ENCODE measurements around the gene WWP2.

WWP2 gene

DNA sequence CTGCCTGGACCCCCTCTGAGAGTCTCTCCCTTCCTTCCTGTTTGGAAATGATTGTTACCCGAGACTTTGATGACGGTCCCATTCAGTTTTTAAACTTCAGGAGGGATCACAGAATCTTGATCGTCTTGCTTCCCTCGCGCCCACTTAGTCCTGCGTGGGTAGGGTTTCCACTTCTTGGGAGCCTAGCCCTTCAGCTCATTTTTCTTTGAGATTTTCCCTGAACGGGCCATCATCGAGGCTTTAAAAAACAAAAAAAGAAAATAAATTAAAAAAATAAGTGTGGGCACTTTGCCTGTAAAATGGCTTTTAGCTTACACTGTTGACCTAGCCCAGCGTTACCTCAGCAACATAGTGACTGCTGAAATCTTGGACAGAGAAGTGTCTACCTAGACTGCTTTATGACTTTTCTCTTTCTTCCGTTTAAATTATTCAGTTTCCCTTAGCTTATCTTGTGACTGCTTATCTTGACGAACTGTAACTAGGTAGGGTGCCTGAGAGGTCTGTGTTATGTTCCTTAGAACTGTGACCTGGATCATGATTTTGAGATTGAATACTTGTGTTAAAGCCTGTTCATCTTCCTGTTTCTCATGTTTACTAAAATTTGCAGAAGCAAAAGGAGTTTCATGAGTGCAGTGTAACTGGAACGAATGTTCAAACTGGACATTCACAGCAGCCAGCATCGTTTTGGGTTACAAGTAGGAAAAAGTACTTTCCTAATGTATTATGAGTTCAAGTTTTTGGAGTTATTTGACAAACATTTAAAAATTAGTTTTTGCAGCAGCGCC, 874 bp downstream of the WWP2 start:
- Histone ChIP-seq H3K9ac (ENCODE audit: low read depth, low read length, poor library complexity, severe bottlenecking) (peak overlapping the region; percentile 81), H4K20me1 (ENCODE audit: insufficient read depth, low read length, poor library complexity, severe bottlenecking) (no peaks in the 10 kb centered on the region), H3K79me2 (ENCODE audit: insufficient read depth, low read length) (peaks cover 20% of the 10 kb centered on the region; the same call in 1 of the 2 replicates), H3K9me3 (ENCODE audit: insufficient read depth, low read depth, low read length) (no peaks in the 10 kb centered on the region), H3K36me3 (ENCODE audit: insufficient read depth, low read length) (no peaks in the 10 kb centered on the region), H3K4me3 (ENCODE audit: low read length, poor library complexity, severe bottlenecking) (peak overlapping the region; percentile 97), H3K27me3 (ENCODE audit: insufficient read depth, low read length, poor library complexity, severe bottlenecking) (no peaks in the 10 kb centered on the region), H3K4me2 (ENCODE audit: low read depth, low read length, poor library complexity, severe bottlenecking) (peak overlapping the region; percentile 69), H2AFZ (ENCODE audit: low read length) (peak overlapping the region; percentile 93), H3F3A (ENCODE audit: low read depth) (peaks cover 3% of the 10 kb centered on the region), H3K4me1 (ENCODE audit: insufficient read depth, low read length, poor library complexity, severe bottlenecking) (peaks cover 18% of the 10 kb centered on the region), H3K9me2 (replicated peaks; ENCODE audit: low read depth, low read length) (no peaks in the 10 kb centered on the region)
- TF ChIP-seq EZH2phosphoT487 (IDR thresholded peaks at IDR 0.05; ENCODE audit: borderline replicate concordance) = no peak
- TF ChIP-seq, protein P1, sequence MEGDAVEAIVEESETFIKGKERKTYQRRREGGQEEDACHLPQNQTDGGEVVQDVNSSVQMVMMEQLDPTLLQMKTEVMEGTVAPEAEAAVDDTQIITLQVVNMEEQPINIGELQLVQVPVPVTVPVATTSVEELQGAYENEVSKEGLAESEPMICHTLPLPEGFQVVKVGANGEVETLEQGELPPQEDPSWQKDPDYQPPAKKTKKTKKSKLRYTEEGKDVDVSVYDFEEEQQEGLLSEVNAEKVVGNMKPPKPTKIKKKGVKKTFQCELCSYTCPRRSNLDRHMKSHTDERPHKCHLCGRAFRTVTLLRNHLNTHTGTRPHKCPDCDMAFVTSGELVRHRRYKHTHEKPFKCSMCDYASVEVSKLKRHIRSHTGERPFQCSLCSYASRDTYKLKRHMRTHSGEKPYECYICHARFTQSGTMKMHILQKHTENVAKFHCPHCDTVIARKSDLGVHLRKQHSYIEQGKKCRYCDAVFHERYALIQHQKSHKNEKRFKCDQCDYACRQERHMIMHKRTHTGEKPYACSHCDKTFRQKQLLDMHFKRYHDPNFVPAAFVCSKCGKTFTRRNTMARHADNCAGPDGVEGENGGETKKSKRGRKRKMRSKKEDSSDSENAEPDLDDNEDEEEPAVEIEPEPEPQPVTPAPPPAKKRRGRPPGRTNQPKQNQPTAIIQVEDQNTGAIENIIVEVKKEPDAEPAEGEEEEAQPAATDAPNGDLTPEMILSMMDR (conservative IDR thresholded peaks at IDR 0.05; ENCODE audit: low read length) = no peak

DNA sequence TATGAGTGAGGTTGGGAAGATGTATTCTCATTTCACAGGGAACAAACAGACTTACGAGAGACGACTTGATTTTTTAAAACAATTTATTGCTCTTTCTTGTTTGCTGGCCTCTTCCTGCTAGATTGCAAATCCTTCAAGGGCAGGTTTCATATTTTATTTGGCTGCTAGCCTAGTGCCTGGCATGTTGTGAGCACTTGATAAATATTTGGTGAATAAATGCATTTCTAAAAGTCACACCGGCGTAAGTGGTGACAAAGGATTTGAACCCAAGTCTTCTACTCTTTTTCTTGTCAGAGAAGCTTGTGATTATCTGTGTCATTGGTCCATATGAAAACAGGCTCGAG, 1.4 kb downstream of the WWP2 start:
- Histone ChIP-seq H3K9me2 (replicated peaks; ENCODE audit: low read depth, low read length) (no peaks in the 10 kb centered on the region), H2AFZ (ENCODE audit: low read length) (no peak overlapping the region), H3F3A (ENCODE audit: low read depth) (peaks cover 3% of the 10 kb centered on the region), H3K4me2 (ENCODE audit: low read depth, low read length, poor library complexity, severe bottlenecking) (peak overlapping the region; percentile 69), H3K9ac (ENCODE audit: low read depth, low read length, poor library complexity, severe bottlenecking) (peak overlapping the region; percentile 81), H3K36me3 (ENCODE audit: insufficient read depth, low read length) (no peaks in the 10 kb centered on the region), H3K27me3 (ENCODE audit: insufficient read depth, low read length, poor library complexity, severe bottlenecking) (no peaks in the 10 kb centered on the region), H4K20me1 (ENCODE audit: insufficient read depth, low read length, poor library complexity, severe bottlenecking) (no peaks in the 10 kb centered on the region), H3K79me2 (ENCODE audit: insufficient read depth, low read length) (peaks cover 20% of the 10 kb centered on the region; the same call in 1 of the 2 replicates), H3K9me3 (ENCODE audit: insufficient read depth, low read depth, low read length) (no peaks in the 10 kb centered on the region), H3K4me3 (ENCODE audit: low read length, poor library complexity, severe bottlenecking) (peak overlapping the region; percentile 97), H3K4me1 (ENCODE audit: insufficient read depth, low read length, poor library complexity, severe bottlenecking) (peaks cover 18% of the 10 kb centered on the region)
- TF ChIP-seq, protein P1 (conservative IDR thresholded peaks at IDR 0.05; ENCODE audit: low read length) = no peak

DNA sequence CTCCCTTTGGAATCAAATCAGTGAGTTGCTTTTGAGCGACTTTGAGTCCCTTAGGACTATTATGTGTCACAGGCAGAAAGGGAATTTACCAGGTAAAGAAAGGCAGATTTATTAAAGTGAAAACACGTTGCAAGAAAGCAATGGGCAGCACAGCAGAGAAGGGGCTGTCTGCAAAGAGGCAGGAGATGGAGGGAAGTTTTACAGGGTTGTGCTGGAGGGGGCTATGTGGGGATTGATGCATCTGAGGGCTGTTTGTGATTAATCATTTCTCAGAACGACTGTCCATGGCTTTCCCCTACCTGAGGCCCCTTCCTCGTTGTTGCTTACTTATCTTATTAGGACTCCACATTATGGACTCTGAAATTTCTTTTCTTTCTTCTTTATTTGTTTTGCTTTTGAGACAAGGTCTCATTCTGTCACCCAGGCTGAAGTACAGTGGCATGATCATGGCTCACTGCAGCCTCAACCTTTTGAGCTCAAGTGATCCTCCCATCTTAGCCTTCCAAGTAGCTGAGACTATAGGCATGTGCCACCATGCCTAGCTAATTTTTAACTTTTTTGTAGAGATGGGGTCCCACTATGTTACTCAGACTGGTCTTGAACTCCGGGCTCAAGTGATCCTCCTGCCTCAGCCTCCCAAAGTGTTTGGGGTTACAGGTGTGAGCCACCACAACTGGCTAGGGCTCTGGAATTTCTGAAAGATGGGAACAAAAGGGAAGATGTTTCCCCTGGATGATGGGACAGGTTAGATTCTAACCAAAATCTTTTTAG, 5.5 kb downstream of the WWP2 start:
- H3K4me3 ChIP-seq (ENCODE audit: low read length, poor library complexity, severe bottlenecking) = no peak overlapping the region
- no peak overlapping the region for H3K9ac ChIP-seq (ENCODE audit: low read depth, low read length, poor library complexity, severe bottlenecking)
- peaks cover 10% of the 10 kb centered on the region for H3K4me1 ChIP-seq (ENCODE audit: insufficient read depth, low read length, poor library complexity, severe bottlenecking)
- H4K20me1 ChIP-seq (ENCODE audit: insufficient read depth, low read length, poor library complexity, severe bottlenecking) = no peaks in the 10 kb centered on the region
- no peak for TF ChIP-seq EZH2phosphoT487 (IDR thresholded peaks at IDR 0.05; ENCODE audit: borderline replicate concordance)
- no peak overlapping the region for H3K4me2 ChIP-seq (ENCODE audit: low read depth, low read length, poor library complexity, severe bottlenecking)
- H3F3A ChIP-seq (ENCODE audit: low read depth) = peaks cover 2% of the 10 kb centered on the region
- H3K36me3 ChIP-seq (ENCODE audit: insufficient read depth, low read length) = no peaks in the 10 kb centered on the region
- H3K9me2 ChIP-seq (replicated peaks; ENCODE audit: low read depth, low read length) = no peaks in the 10 kb centered on the region
- no peaks in the 10 kb centered on the region for H3K27me3 ChIP-seq (ENCODE audit: insufficient read depth, low read length, poor library complexity, severe bottlenecking)
- no peak overlapping the region for H2AFZ ChIP-seq (ENCODE audit: low read length)
- H3K9me3 ChIP-seq (ENCODE audit: insufficient read depth, low read depth, low read length) = no peaks in the 10 kb centered on the region
- peaks cover 39% of the 10 kb centered on the region; the same call in 1 of the 2 replicates for H3K79me2 ChIP-seq (ENCODE audit: insufficient read depth, low read length)
